ENCODE results near the gene GRIP2.

Gene GRIP2

GRCh38 chr3:14440168-14440518, 100.0 kb downstream of the GRIP2 start:
- H3K4me3 ChIP-seq (ENCODE audit: low read depth, low read length), result no peak overlapping the region
- no peaks in the 10 kb centered on the region for H3K9me3 ChIP-seq (ENCODE audit: control insufficient read depth, insufficient read depth, low read depth, low read length)
- peaks cover 20% of the 10 kb centered on the region for H3K4me1 ChIP-seq (ENCODE audit: control insufficient read depth, insufficient read depth, low read length)
- no peaks in the 10 kb centered on the region for H3K36me3 ChIP-seq (ENCODE audit: control insufficient read depth in 2 of 2, insufficient read depth in 1 of 2, low read length in 2 of 2)
- TF ChIP-seq ZNF266 (tag by site-specific recombination; IDR thresholded peaks at IDR 0.05; ENCODE audit: low read depth), result no peak
- TF ChIP-seq KLF17 (tag by site-specific recombination; IDR thresholded peaks at IDR 0.05), result no peak
- no peak for TF ChIP-seq ZBTB21 (tag by site-specific recombination; IDR thresholded peaks at IDR 0.05)
- TF ChIP-seq ZNF701 (tag by site-specific recombination; IDR thresholded peaks at IDR 0.05), result no peak
- no peak for TF ChIP-seq ZNF645 (tag by site-specific recombination; IDR thresholded peaks at IDR 0.05)
- TF ChIP-seq ZNF10 (tag by site-specific recombination; IDR thresholded peaks at IDR 0.05), result no peak
- TF ChIP-seq ELK4 (IDR thresholded peaks at IDR 0.05; ENCODE audit: borderline replicate concordance, low read depth, low read length), result no peak
- TF ChIP-seq ZNF324 (tag by site-specific recombination; IDR thresholded peaks at IDR 0.05), result no peak
- TF ChIP-seq ZNF529 (tag by site-specific recombination; IDR thresholded peaks at IDR 0.05; ENCODE audit: insufficient replicate concordance), result no peak
- TF ChIP-seq ZNF311 (tag by site-specific recombination; IDR thresholded peaks at IDR 0.05; ENCODE audit: borderline replicate concordance), result no peak
- TF ChIP-seq ZNF704 (tag by site-specific recombination; IDR thresholded peaks at IDR 0.05), result no peak
- no peak for TF ChIP-seq ZNF112 (tag by site-specific recombination; IDR thresholded peaks at IDR 0.05)
- no peak for TF ChIP-seq ZNF843 (tag by site-specific recombination; IDR thresholded peaks at IDR 0.05)
- TF ChIP-seq ZNF26 (tag by site-specific recombination; IDR thresholded peaks at IDR 0.05), result no peak
- no peak for TF ChIP-seq ZNF660 (tag by site-specific recombination; IDR thresholded peaks at IDR 0.05)
- TF ChIP-seq SCRT2 (tag by site-specific recombination; IDR thresholded peaks at IDR 0.05), result no peak
- POLR2A ChIA-PET, result interaction anchor here (1.2 to 2.7 kb wide), 2 partner anchors 12 to 38 kb away, joined by 7 to 9 read pairs; partner anchors contain the start of gene SLC6A6
- no peak overlapping the region; the same call in 1 of the 2 replicates for H3K27ac ChIP-seq (ENCODE audit: extremely low read depth, low read depth, low read length)
- CTCF ChIA-PET, result interaction anchor here (1.1 to 1.3 kb wide), 2 partner anchors 57 to 236 kb away, joined by 3 read pairs; no protein-coding TSS in a partner anchor

- Histone ChIP-seq H3K27ac (ENCODE audit: extremely low read depth, low read depth, low read length) (peak overlapping the region; percentile 51; the same call in 1 of the 2 replicates), H3K9me3 (ENCODE audit: control insufficient read depth, insufficient read depth, low read depth, low read length) (no peaks in the 10 kb centered on the region), H3K36me3 (ENCODE audit: control insufficient read depth in 2 of 2, insufficient read depth in 1 of 2, low read length in 2 of 2) (no peaks in the 10 kb centered on the region), H3K4me1 (ENCODE audit: control insufficient read depth, insufficient read depth, low read length) (peaks cover 20% of the 10 kb centered on the region), H3K4me3 (ENCODE audit: low read depth, low read length) (no peak overlapping the region)
- ChIA-PET CTCF (interaction anchor here (0.6 to 1.8 kb wide), 5 partner anchors 14 to 763 kb away, joined by 3 to 6 read pairs (median 4); no protein-coding TSS in a partner anchor), POLR2A (interaction anchor here (0.8 to 1.5 kb wide), 4 partner anchors 13 to 41 kb away, joined by 3 to 7 read pairs (median 4); partner anchors contain the start of gene SLC6A6)
- no peak for TF ChIP-seq ZNF146 (tag by site-specific recombination; IDR thresholded peaks at IDR 0.05)
- TF ChIP-seq ZNF571 (tag by site-specific recombination; IDR thresholded peaks at IDR 0.05), result no peak
- TF ChIP-seq PATZ1 (tag by site-specific recombination; IDR thresholded peaks at IDR 0.05), result peak; percentile 90
- TF ChIP-seq YY1 (tag by site-specific recombination; IDR thresholded peaks at IDR 0.05), result no peak
- peak; percentile 75 for TF ChIP-seq ZNF610 (tag by site-specific recombination; IDR thresholded peaks at IDR 0.05; ENCODE audit: borderline replicate concordance)
- TF ChIP-seq ZBTB7A (tag by site-specific recombination; IDR thresholded peaks at IDR 0.05; ENCODE audit: low read depth), result 0 out of 2 replicates have a peak, but pooled peaks have one; percentile 59
- TF ChIP-seq ZNF138 (tag by site-specific recombination; IDR thresholded peaks at IDR 0.05; ENCODE audit: borderline replicate concordance), result no peak
- peak; percentile 53; the same call in 1 of the 2 replicates for TF ChIP-seq GLIS2 (tag by site-specific recombination; IDR thresholded peaks at IDR 0.05)
These were observed 100.5 kb downstream of the GRIP2 start for GRCh38 chr3:14439501-14440167.
